GM19193 (cell line): ENCODE data around the gene FBXO46.
A peak's percentile ranks its signal among the peaks of the same experiment; 100 is the strongest.

Experiments used
- POLR2A ChIP-seq: IDR thresholded peaks from 4 replicates; pipeline ENCODE4 v1.6.1; 2011; ENCODE audit not compliant: insufficient read depth, insufficient read length; ENCODE audit errors: extremely low read depth

The FBXO46 gene

GRCh38 chr19:45767881-45768654 lies 37.4 kb upstream of the FBXO46 start:
- peak; percentile 18 for TF ChIP-seq POLR2A

- no peak for TF ChIP-seq POLR2A
Observed at GRCh38 chr19:45767410-45767880, 36.7 kb upstream of the FBXO46 start.

GRCh38 chr19:45766869-45767346 lies 36.2 kb upstream of the FBXO46 start:
- TF ChIP-seq POLR2A = no peak

- no peak for TF ChIP-seq POLR2A
Observed at GRCh38 chr19:45766296-45766868, 35.7 kb upstream of the FBXO46 start.

GRCh38 chr19:45765702-45766295 lies 35.1 kb upstream of the FBXO46 start:
- TF ChIP-seq POLR2A = no peak

- no peak for TF ChIP-seq POLR2A
Observed at GRCh38 chr19:45764945-45765701, 34.4 kb upstream of the FBXO46 start.

GRCh38 chr19:45764475-45764874 lies 33.8 kb upstream of the FBXO46 start:
- no peak for TF ChIP-seq POLR2A

GRCh38 chr19:45763691-45764294 lies 33.1 kb upstream of the FBXO46 start:
- TF ChIP-seq POLR2A = no peak

- TF ChIP-seq POLR2A = no peak
Observed at GRCh38 chr19:45762870-45763631, 32.4 kb upstream of the FBXO46 start.

- no peak for TF ChIP-seq POLR2A
Observed at GRCh38 chr19:45761714-45762113, 31.0 kb upstream of the FBXO46 start.

GRCh38 chr19:45758921-45759320 lies 28.2 kb upstream of the FBXO46 start:
- no peak for TF ChIP-seq POLR2A

GRCh38 chr19:45757695-45758094 lies 27.0 kb upstream of the FBXO46 start:
- TF ChIP-seq POLR2A = no peak

GRCh38 chr19:45754323-45754722 lies 23.6 kb upstream of the FBXO46 start:
- TF ChIP-seq POLR2A = no peak

- TF ChIP-seq POLR2A = no peak
Observed at GRCh38 chr19:45753548-45753947, 22.9 kb upstream of the FBXO46 start.
